HEK293 (cell line): Measurements from ENCODE around the gene LCTL.

Experiments used
- CTCF ChIA-PET: fragments of 350-600 bp; formaldehyde crosslinking; extraction: SDS; loops from one replicate; lab custom pipeline; 2021; ENCODE audit warnings: antibody characterized with exemption; lab: Yijun Ruan, JAX
- POLR2A ChIA-PET: fragments of 300-600 bp; formaldehyde crosslinking; extraction: SDS; loops from one replicate; lab custom pipeline; 2020; ENCODE audit warnings: antibody characterized with exemption, inconsistent platforms; lab: Yijun Ruan, JAX
- H3K27ac ChIP-seq: fragments of 200-500 bp; sonication (Bioruptor generic); 2 replicates; pipeline ENCODE4 v1.5.1; 2014; ENCODE audit warnings: low read depth, low read length, control low read depth, inconsistent platforms; ENCODE audit errors: extremely low read depth
- H3K36me3 ChIP-seq, 2 experiments: fragments of 200-500 bp in 1 of 2; sonication (Bioruptor generic) in 1 of 2; 1 replicate in 1 of 2; 2 replicates in 1 of 2; pipeline ENCODE4 v1.5.1; 2014 to 2017; ENCODE audit warnings: inconsistent platforms in 2 of 2, low read length in 2 of 2; ENCODE audit not compliant: control insufficient read depth in 2 of 2, insufficient read depth in 1 of 2
- H3K4me1 ChIP-seq: fragments of 200-500 bp; sonication (Bioruptor generic); 2 replicates; pipeline ENCODE4 v1.5.1; 2014; ENCODE audit warnings: mild to moderate bottlenecking, low read length, inconsistent platforms; ENCODE audit not compliant: control insufficient read depth, insufficient read depth
- H3K4me3 ChIP-seq: 2 replicates; pipeline ENCODE4 v1.5.1; 2011; ENCODE audit warnings: low read depth, mild to moderate bottlenecking, control low read depth, low read length, moderate library complexity
- H3K9me3 ChIP-seq: fragments of 200-500 bp; sonication (Bioruptor generic); 2 replicates; pipeline ENCODE4 v1.5.1; 2014; ENCODE audit warnings: low read depth, low read length, inconsistent platforms; ENCODE audit not compliant: control insufficient read depth, insufficient read depth
- FEZF1 ChIP-seq: fragments of 450-650 bp; formaldehyde crosslinking; IDR thresholded peaks from 2 replicates; pipeline ENCODE4 v1.5.1; 2016; ENCODE audit warnings: missing biosample characterization, missing genetic modification characterization
- OSR2 ChIP-seq: fragments of 450-650 bp; formaldehyde crosslinking; IDR thresholded peaks from 2 replicates; pipeline ENCODE4 v1.5.1; 2016; ENCODE audit warnings: missing biosample characterization, missing genetic modification characterization
- REPIN1 ChIP-seq: fragments of 450-650 bp; formaldehyde crosslinking; IDR thresholded peaks from 2 replicates; pipeline ENCODE4 v1.5.1; 2017; ENCODE audit warnings: missing biosample characterization, missing genetic modification characterization, low read depth
- SP2 ChIP-seq: fragments of 450-650 bp; formaldehyde crosslinking; IDR thresholded peaks from 2 replicates; pipeline ENCODE4 v1.5.1; 2016; ENCODE audit warnings: missing biosample characterization, missing genetic modification characterization
- SP3 ChIP-seq: fragments of 450-650 bp; formaldehyde crosslinking; IDR thresholded peaks from 2 replicates; pipeline ENCODE4 v1.5.1; 2016; ENCODE audit warnings: missing biosample characterization, missing genetic modification characterization
- TRIM28 ChIP-seq: IDR thresholded peaks from 2 replicates; pipeline ENCODE4 v1.6.1; 2011; ENCODE audit warnings: low read length, control low read depth, borderline replicate concordance
- ZFHX2 ChIP-seq: fragments of 450-650 bp; formaldehyde crosslinking; conservative IDR thresholded peaks from 2 replicates; pipeline ENCODE4 v1.5.1; 2016; ENCODE audit warnings: missing biosample characterization, missing genetic modification characterization
- ZFP41 ChIP-seq: fragments of 450-650 bp; formaldehyde crosslinking; IDR thresholded peaks from 2 replicates; pipeline ENCODE4 v1.5.1; 2016; ENCODE audit warnings: missing biosample characterization, missing genetic modification characterization, borderline replicate concordance
- ZNF114 ChIP-seq: fragments of 450-650 bp; formaldehyde crosslinking; IDR thresholded peaks from 2 replicates; pipeline ENCODE4 v1.5.0; 2017; ENCODE audit warnings: missing biosample characterization, missing genetic modification characterization
- ZNF16 ChIP-seq: fragments of 450-650 bp; formaldehyde crosslinking; IDR thresholded peaks from 2 replicates; pipeline ENCODE4 v1.5.1; 2016; ENCODE audit warnings: low read depth, missing biosample characterization, missing genetic modification characterization
- ZNF174 ChIP-seq: fragments of 450-650 bp; formaldehyde crosslinking; IDR thresholded peaks from 2 replicates; pipeline ENCODE4 v1.5.0; 2017; ENCODE audit warnings: missing biosample characterization, mild to moderate bottlenecking, missing genetic modification characterization
- ZNF214 ChIP-seq: fragments of 450-650 bp; formaldehyde crosslinking; IDR thresholded peaks from 2 replicates; pipeline ENCODE4 v1.5.1; 2017; ENCODE audit warnings: missing biosample characterization, mild to moderate bottlenecking, missing genetic modification characterization, borderline replicate concordance
- ZNF248 ChIP-seq: fragments of 450-650 bp; formaldehyde crosslinking; IDR thresholded peaks from 2 replicates; pipeline ENCODE4 v1.5.1; 2017; ENCODE audit warnings: missing biosample characterization, missing genetic modification characterization
- ZNF26 ChIP-seq: fragments of 450-650 bp; formaldehyde crosslinking; IDR thresholded peaks from 2 replicates; pipeline ENCODE4 v1.5.1; 2016; ENCODE audit warnings: missing biosample characterization, missing genetic modification characterization
- ZNF324 ChIP-seq: fragments of 450-650 bp; formaldehyde crosslinking; IDR thresholded peaks from 2 replicates; pipeline ENCODE4 v1.5.1; 2016; ENCODE audit warnings: missing biosample characterization, missing genetic modification characterization
- ZNF423 ChIP-seq: fragments of 450-650 bp; formaldehyde crosslinking; IDR thresholded peaks from 2 replicates; pipeline ENCODE4 v1.5.1; 2016; ENCODE audit warnings: missing biosample characterization, missing genetic modification characterization
- ZNF449 ChIP-seq: fragments of 450-650 bp; formaldehyde crosslinking; IDR thresholded peaks from 2 replicates; pipeline ENCODE4 v1.5.1; 2017; ENCODE audit warnings: missing biosample characterization, mild to moderate bottlenecking, missing genetic modification characterization, moderate library complexity
- ZNF558 ChIP-seq: fragments of 450-650 bp; formaldehyde crosslinking; IDR thresholded peaks from 2 replicates; pipeline ENCODE4 v1.5.1; 2016; ENCODE audit warnings: missing biosample characterization, missing genetic modification characterization
- ZNF658 ChIP-seq: fragments of 450-650 bp; formaldehyde crosslinking; IDR thresholded peaks from 2 replicates; pipeline ENCODE4; 2016; ENCODE audit warnings: missing biosample characterization, missing genetic modification characterization
- ZNF768 ChIP-seq: fragments of 450-650 bp; formaldehyde crosslinking; IDR thresholded peaks from 2 replicates; pipeline ENCODE4 v1.5.1; 2018; ENCODE audit warnings: missing biosample characterization, mild to moderate bottlenecking, missing genetic modification characterization
- ZNF776 ChIP-seq: fragments of 450-650 bp; formaldehyde crosslinking; IDR thresholded peaks from 2 replicates; pipeline ENCODE4 v1.5.0; 2017; ENCODE audit warnings: missing biosample characterization, missing genetic modification characterization, borderline replicate concordance
- ZNF777 ChIP-seq: fragments of 450-650 bp; formaldehyde crosslinking; IDR thresholded peaks from 2 replicates; pipeline ENCODE4 v1.5.1; 2017; ENCODE audit warnings: missing biosample characterization, missing genetic modification characterization, borderline replicate concordance
- ZSCAN16 ChIP-seq: fragments of 450-650 bp; formaldehyde crosslinking; IDR thresholded peaks from 2 replicates; pipeline ENCODE4 v1.5.1; 2016; ENCODE audit warnings: missing biosample characterization, missing genetic modification characterization
- TF ChIP-seq, protein P1 (sequence below): fragments of 450-650 bp; formaldehyde crosslinking; IDR thresholded peaks from 2 replicates; pipeline ENCODE4 v1.5.1; 2016; ENCODE audit warnings: missing biosample characterization, missing genetic modification characterization

Gene LCTL

GRCh38 chr15:66523926-66524325, 41.9 kb downstream of the LCTL start (continued):
- TF ChIP-seq ZNF449 (tag by site-specific recombination) (no peak), ZNF174 (tag by site-specific recombination) (no peak), ZNF558 (tag by site-specific recombination) (no peak), ZNF776 (tag by site-specific recombination) (no peak), ZNF777 (tag by site-specific recombination) (no peak), TRIM28 (no peak), FEZF1 (no peak)

- no peak overlapping the region for H3K27ac ChIP-seq
- no peak for TF ChIP-seq ZNF16
- no peak for TF ChIP-seq ZFP41 (tag by site-specific recombination)
- no peak for TF ChIP-seq ZSCAN16 (tag by site-specific recombination)
- TF ChIP-seq ZNF423: no peak
- TF ChIP-seq, protein P1, sequence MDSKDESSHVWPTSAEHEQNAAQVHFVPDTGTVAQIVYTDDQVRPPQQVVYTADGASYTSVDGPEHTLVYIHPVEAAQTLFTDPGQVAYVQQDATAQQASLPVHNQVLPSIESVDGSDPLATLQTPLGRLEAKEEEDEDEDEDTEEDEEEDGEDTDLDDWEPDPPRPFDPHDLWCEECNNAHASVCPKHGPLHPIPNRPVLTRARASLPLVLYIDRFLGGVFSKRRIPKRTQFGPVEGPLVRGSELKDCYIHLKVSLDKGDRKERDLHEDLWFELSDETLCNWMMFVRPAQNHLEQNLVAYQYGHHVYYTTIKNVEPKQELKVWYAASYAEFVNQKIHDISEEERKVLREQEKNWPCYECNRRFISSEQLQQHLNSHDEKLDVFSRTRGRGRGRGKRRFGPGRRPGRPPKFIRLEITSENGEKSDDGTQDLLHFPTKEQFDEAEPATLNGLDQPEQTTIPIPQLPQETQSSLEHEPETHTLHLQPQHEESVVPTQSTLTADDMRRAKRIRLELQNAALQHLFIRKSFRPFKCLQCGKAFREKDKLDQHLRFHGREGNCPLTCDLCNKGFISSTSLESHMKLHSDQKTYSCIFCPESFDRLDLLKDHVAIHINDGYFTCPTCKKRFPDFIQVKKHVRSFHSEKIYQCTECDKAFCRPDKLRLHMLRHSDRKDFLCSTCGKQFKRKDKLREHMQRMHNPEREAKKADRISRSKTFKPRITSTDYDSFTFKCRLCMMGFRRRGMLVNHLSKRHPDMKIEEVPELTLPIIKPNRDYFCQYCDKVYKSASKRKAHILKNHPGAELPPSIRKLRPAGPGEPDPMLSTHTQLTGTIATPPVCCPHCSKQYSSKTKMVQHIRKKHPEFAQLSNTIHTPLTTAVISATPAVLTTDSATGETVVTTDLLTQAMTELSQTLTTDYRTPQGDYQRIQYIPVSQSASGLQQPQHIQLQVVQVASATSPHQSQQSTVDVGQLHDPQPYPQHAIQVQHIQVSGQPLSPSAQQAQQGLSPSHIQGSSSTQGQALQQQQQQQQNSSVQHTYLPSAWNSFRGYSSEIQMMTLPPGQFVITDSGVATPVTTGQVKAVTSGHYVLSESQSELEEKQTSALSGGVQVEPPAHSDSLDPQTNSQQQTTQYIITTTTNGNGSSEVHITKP (tag by site-specific recombination): peak; percentile 60
- TF ChIP-seq ZNF248 (tag by site-specific recombination): no peak
- TF ChIP-seq OSR2 (tag by site-specific recombination): 0 out of 2 replicates have a peak, but pooled peaks have one; percentile 31
- no peaks in the 10 kb centered on the region for H3K4me1 ChIP-seq
- ChIA-PET CTCF (interaction anchor here (0.6 kb wide), 1 partner anchor 940 kb away, joined by 3 read pairs; no protein-coding TSS in a partner anchor), POLR2A (interaction anchor here (2.0 kb wide), 1 partner anchor 11 kb away, joined by 6 read pairs; the partner anchor contains the start of genes RPL4 and ZWILCH)
- no peak overlapping the region for H3K4me3 ChIP-seq
- H3K36me3 ChIP-seq: peaks cover 51 to 68% of the 10 kb centered on the region in 2 experiments
- H3K9me3 ChIP-seq: no peaks in the 10 kb centered on the region
Observed at GRCh38 chr15:66515901-66516322, 49.9 kb downstream of the LCTL start.

- peaks cover 54 to 61% of the 10 kb centered on the region in 2 experiments for H3K36me3 ChIP-seq
- no peak overlapping the region for H3K4me3 ChIP-seq
- TF ChIP-seq ZFHX2 (tag by site-specific recombination): no peak
- no peak for TF ChIP-seq ZNF26 (tag by site-specific recombination)
- TF ChIP-seq ZNF214: no peak
- no peak for TF ChIP-seq ZNF449 (tag by site-specific recombination)
- TF ChIP-seq ZNF324 (tag by site-specific recombination): no peak
- no peak for TF ChIP-seq REPIN1 (tag by site-specific recombination)
- TF ChIP-seq TRIM28: no peak
- TF ChIP-seq SP2: no peak
- TF ChIP-seq ZNF658 (tag by site-specific recombination): no peak
- TF ChIP-seq ZNF114 (tag by site-specific recombination): no peak
- TF ChIP-seq SP3 (tag by site-specific recombination): no peak
- TF ChIP-seq ZNF768 (tag by site-specific recombination): no peak
- H3K4me1 ChIP-seq: no peaks in the 10 kb centered on the region
- H3K9me3 ChIP-seq: no peaks in the 10 kb centered on the region
- ChIA-PET CTCF (interaction anchor here (0.7 kb wide), 1 partner anchor 321 kb away, joined by 5 read pairs; no protein-coding TSS in a partner anchor), POLR2A (interaction anchor here (0.7 to 2.0 kb wide), 2 partner anchors 10 to 221 kb away, joined by 3 to 6 read pairs; partner anchors contain the start of genes DIS3L, RPL4 and ZWILCH)
- no peak overlapping the region for H3K27ac ChIP-seq
Observed at GRCh38 chr15:66514586-66514985, 51.2 kb downstream of the LCTL start.
